ENCODE data around the gene METRN.

Gene METRN

GRCh38 chr16:764848-765487, 50.0 kb downstream of the METRN start:
- no peak for DNase-seq (ENCODE audit: low read depth)
- no peak overlapping the region for H3K4me3 ChIP-seq (ENCODE audit: low read depth, low read length)
- TF ChIP-seq CTCF (IDR thresholded peaks at IDR 0.05; ENCODE audit: insufficient read depth, low read depth, low read length, missing control alignments): no peak

GRCh38 chr16:765488-765865, 50.6 kb downstream of the METRN start:
- TF ChIP-seq CTCF (IDR thresholded peaks at IDR 0.05; ENCODE audit: insufficient read depth, low read depth, low read length, missing control alignments): no peak
- H3K4me3 ChIP-seq (ENCODE audit: low read depth, low read length): no peak overlapping the region
- DNase-seq (ENCODE audit: low read depth): no peak

GRCh38 chr16:766008-766819, 51.3 kb downstream of the METRN start:
- H3K4me3 ChIP-seq (ENCODE audit: low read depth, low read length): no peak overlapping the region
- TF ChIP-seq CTCF (IDR thresholded peaks at IDR 0.05; ENCODE audit: insufficient read depth, low read depth, low read length, missing control alignments): no peak

GRCh38 chr16:766820-767640, 52.1 kb downstream of the METRN start:
- DNase-seq (ENCODE audit: low read depth): no peak
- no peak overlapping the region for H3K4me3 ChIP-seq (ENCODE audit: low read depth, low read length)
- no peak for TF ChIP-seq CTCF (IDR thresholded peaks at IDR 0.05; ENCODE audit: insufficient read depth, low read depth, low read length, missing control alignments)

More at GRCh38 chr16:766008-766819, 51.3 kb downstream of the METRN start:
- DNase-seq (ENCODE audit: low read depth): no peak

- no peak for TF ChIP-seq CTCF (IDR thresholded peaks at IDR 0.05; ENCODE audit: insufficient read depth, low read depth, low read length, missing control alignments)
- H3K4me3 ChIP-seq (ENCODE audit: low read depth, low read length): no peak overlapping the region
- no peak for DNase-seq (ENCODE audit: low read depth)
Measured at GRCh38 chr16:767743-768235, 52.9 kb downstream of the METRN start.

- TF ChIP-seq CTCF (IDR thresholded peaks at IDR 0.05; ENCODE audit: insufficient read depth, low read depth, low read length, missing control alignments): no peak
- H3K4me3 ChIP-seq (ENCODE audit: low read depth, low read length): no peak overlapping the region
- DNase-seq (ENCODE audit: low read depth): no peak
Measured at GRCh38 chr16:768428-768827, 53.5 kb downstream of the METRN start.

All from GM12865 (cell line).